Natural killer cell (primary cell): ENCODE measurements around the gene TREH. TPM values are rescaled to one million over a fixed set of nuclear protein-coding genes. Genes with fewer than 3 reads are reported as not detected.
A peak's percentile ranks its signal among the peaks of the same experiment; 100 is the strongest.

Source experiments
- ATAC-seq, 3 donors: fragments of 150-1000 bp in 2 of 3; fragments of 200-7000 bp in 1 of 3; cut with Tn5 transposase; 1 replicate in 1 of 3; 2 replicates in 2 of 3; pipeline ENCODE4 v1.10.0; 2021; ENCODE audit warnings: mild to moderate bottlenecking in 2 of 3, moderate library complexity in 2 of 3
- DNase-seq, 2 donors: peaks; one replicate each; pipeline versions ENCODE4 v3.0.0 to v3.0.0-alpha.2; 2013 to 2021; ENCODE audit warnings: mixed read lengths in 1 of 2
- H3K27ac ChIP-seq: one replicate; pipeline ENCODE4 v1.5.1; 2013; ENCODE audit warnings: mild to moderate bottlenecking, low read length
- H3K27me3 ChIP-seq: one replicate; pipeline ENCODE4 v1.6.1; 2013; ENCODE audit warnings: low read length; ENCODE audit not compliant: control insufficient read depth, insufficient read depth
- H3K36me3 ChIP-seq: one replicate; pipeline ENCODE4 v1.6.1; 2013; ENCODE audit warnings: low read length; ENCODE audit not compliant: control insufficient read depth, insufficient read depth
- H3K4me1 ChIP-seq: one replicate; pipeline ENCODE4 v1.6.1; 2013; ENCODE audit warnings: low read length; ENCODE audit not compliant: control insufficient read depth, insufficient read depth
- H3K4me3 ChIP-seq: one replicate; pipeline ENCODE4 v1.5.1; 2013; ENCODE audit warnings: low read length
- H3K9me3 ChIP-seq: one replicate; pipeline ENCODE4 v1.6.1; 2013; ENCODE audit warnings: low read length; ENCODE audit not compliant: control insufficient read depth, insufficient read depth
- H3K27ac Mint-ChIP-seq, 2 donors: one replicate each; pipeline ENCODE4 v1.8.0; 2022; ENCODE audit warnings: mild to moderate bottlenecking in 2 of 2, mixed read lengths in 2 of 2, moderate library complexity in 1 of 2
- H3K27me3 Mint-ChIP-seq, 2 donors: one replicate each; pipeline ENCODE4 v1.8.0; 2022; ENCODE audit warnings: low read depth in 2 of 2, mixed read lengths in 2 of 2
- H3K36me3 Mint-ChIP-seq: one replicate; pipeline ENCODE4 v1.8.0; 2022; ENCODE audit warnings: mixed read lengths
- H3K4me1 Mint-ChIP-seq, 2 donors: one replicate each; pipeline ENCODE4 v1.8.0; 2022; ENCODE audit warnings: mixed read lengths in 2 of 2
- H3K4me3 Mint-ChIP-seq: one replicate; pipeline ENCODE4 v1.8.0; 2022; ENCODE audit warnings: mild to moderate bottlenecking, moderate library complexity, mixed read lengths
- H3K9me3 Mint-ChIP-seq, 2 donors: one replicate each; pipeline ENCODE4 v1.8.0; 2022; ENCODE audit warnings: mixed read lengths in 2 of 2
- CTCF ChIP-seq: fragments of 200-600 bp; IDR thresholded peaks from one replicate; pipeline ENCODE4 v1.8.0; 2022; ENCODE audit warnings: antibody characterized with exemption
- WGBS: methylation state at CpG from one replicate; pipeline ENCODE4 v1.1.7; 2013; ENCODE audit warnings: missing lambda C conversion rate; ENCODE audit not compliant: insufficient coverage; 5-methylcytosine and 5-hydroxymethylcytosine counted together
- intact Hi-C: fragments of 100-400 bp; cut with micrococcal nuclease; formaldehyde crosslinking; loops from one replicate; pipeline ENCODE4 v1.14.2; 2022
- total RNA-seq, 4 donors: library from RNA; stranded (reverse); fragments of 120-200 nt in 1 of 4; gene quantifications; one replicate each; pipeline versions ENCODE4 v1.2.3 to v1.2.4, GENCODE V29; 2013 to 2022

The TREH gene
- total RNA-seq, 3 donors from 2014 or later (not counting 1 experiment from before 2014, with no cell fraction given), result not detected

DNA sequence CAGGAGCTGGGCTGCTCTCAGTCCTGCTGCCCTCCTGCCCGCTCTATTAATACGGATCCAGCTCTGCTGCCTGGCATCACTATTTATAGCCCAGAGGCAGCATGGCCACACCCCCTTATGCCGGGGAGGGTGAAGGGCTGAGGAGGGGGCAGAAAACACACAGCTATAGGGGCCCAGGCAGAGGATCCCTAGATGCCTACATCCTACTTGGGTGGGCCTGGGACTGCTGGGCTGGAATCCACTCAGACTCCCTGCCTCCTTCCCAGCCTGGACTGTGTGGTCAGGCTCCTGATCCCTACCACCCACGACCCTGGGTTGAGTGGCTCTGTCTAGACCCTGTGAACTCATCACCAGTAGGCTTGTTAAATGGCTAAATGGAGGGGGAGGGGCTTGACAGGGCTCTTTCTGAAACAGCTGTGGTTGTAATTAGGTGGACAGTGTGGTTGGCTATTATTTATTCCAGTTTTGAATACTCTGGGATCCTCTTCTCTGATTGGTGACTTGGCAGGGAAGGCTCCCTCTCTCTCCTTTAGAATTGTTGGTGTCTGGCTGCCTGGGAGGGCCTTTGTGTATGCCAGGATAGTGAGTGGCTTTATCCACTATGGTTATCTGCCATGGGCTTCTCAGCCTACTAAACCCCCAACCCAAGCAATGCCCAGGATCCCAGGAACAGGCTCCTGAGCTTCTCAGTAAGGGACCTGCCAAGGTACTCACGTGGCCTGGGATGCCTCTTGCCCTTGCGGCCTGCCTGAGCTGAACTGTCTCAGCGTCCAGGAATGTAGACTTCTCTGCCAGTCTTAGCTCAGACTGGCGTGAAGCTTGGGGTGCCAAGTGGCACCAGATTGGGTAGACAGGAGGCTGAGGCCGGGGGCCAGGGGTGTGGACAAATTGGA lies 56.8 kb downstream of the TREH start:
- TF ChIP-seq CTCF, result no peak
- Histone ChIP-seq H3K4me3 (no peak overlapping the region), H3K4me1 (peaks cover 15% of the 10 kb centered on the region), H3K27me3 (peaks cover 7% of the 10 kb centered on the region), H3K27ac (no peak overlapping the region), H3K9me3 (no peaks in the 10 kb centered on the region), H3K36me3 (no peaks in the 10 kb centered on the region)
- H3K4me1 Mint-ChIP-seq, result peaks cover 7 to 8% of the 10 kb centered on the region in 2 donors
- intact Hi-C loops, result no loop called here
- H3K9me3 Mint-ChIP-seq, result no peaks in the 10 kb centered on the region
- 79% methylated on average over 9 of the region's 9 CpGs for WGBS
- H3K27ac Mint-ChIP-seq, result no peak overlapping the region
- no peak for DNase-seq
- H3K36me3 Mint-ChIP-seq, result no peaks in the 10 kb centered on the region
- H3K27me3 Mint-ChIP-seq, result peaks cover 0 to 9% of the 10 kb centered on the region in 2 donors
- ATAC-seq, result no peak
- no peak overlapping the region for H3K4me3 Mint-ChIP-seq

DNA sequence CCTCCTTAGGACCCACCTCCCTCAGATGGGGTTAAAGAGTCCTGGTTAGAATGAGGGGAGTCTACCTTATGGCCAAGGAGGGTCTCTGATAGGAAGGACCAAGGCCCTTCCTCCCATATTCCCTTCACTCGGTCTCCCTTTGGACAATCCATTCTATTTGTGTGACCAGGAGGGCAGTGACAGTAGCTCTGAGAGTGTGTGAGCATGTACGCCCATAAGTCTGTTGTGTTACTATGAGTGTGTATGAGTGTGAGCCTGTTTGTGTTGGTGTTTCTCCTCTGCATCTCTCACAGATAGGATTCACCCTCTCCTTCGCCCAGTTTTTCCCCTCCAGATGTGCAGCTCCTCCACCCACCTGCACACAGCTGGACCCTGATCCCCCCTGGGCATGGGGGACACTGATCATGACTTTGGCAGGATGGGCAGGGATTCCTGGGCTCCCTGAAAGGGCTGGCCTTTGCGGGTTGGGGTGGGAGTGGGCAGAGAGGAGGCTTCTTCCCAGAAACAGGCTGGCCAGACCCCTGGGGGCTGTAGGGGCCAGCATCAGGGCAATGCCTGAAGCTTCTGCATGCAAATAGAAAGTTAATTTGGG lies 57.6 kb downstream of the TREH start:
- Mint-ChIP-seq H3K9me3 (no peaks in the 10 kb centered on the region), H3K27ac (no peak overlapping the region), H3K36me3 (no peaks in the 10 kb centered on the region), H3K27me3 (peaks cover 0 to 9% of the 10 kb centered on the region in 2 donors), H3K4me3 (peak overlapping the region; percentile 53), H3K4me1 (peaks cover 7 to 8% of the 10 kb centered on the region in 2 donors)
- Histone ChIP-seq H3K27ac (no peak overlapping the region), H3K4me1 (peaks cover 15% of the 10 kb centered on the region), H3K27me3 (peaks cover 7% of the 10 kb centered on the region), H3K4me3 (no peak overlapping the region), H3K9me3 (no peaks in the 10 kb centered on the region), H3K36me3 (no peaks in the 10 kb centered on the region)
- intact Hi-C loops, result no loop called here
- ATAC-seq (no peak), DNase-seq (no peak)
- no peak for TF ChIP-seq CTCF
- 89% methylated on average over 2 of the region's 4 CpGs for WGBS

DNA sequence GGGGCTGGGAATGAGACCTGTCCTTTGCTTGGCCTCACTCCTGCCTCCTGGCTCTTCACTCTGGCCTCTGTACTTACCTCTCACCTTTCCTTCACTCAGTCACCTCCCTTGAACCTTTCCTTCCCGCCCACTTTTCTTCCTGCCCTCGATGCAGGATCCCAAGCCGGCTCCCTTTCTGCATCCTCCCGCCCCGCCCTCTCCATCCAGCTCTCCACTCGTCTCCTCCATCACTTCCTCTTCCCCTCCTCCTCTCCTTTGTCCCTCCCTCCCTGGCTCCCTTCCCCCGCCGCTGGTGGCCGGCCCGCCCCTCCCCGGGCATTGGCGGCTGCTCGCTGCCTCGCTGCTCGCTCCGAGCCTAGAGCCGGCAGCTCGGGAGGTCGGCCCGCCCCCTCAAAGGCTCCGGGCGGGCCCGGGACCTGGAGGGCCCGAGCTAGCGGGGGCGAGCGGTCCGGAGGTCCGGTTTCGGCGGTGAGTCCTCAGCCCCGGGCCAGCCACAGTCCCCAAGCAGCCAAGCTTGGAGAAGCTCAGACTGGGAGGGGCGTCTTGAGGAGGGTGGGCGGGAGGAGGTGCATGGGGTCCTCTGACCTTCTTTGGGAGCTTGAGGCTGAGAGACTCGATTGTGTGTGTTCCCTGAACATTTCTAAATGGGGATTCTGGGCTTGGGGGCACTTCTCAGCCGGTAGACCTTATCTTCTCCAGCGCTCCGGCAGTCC lies 58.2 kb downstream of the TREH start:
- Histone ChIP-seq H3K27me3 (peaks cover 7% of the 10 kb centered on the region), H3K27ac (no peak overlapping the region), H3K4me3 (no peak overlapping the region), H3K9me3 (no peaks in the 10 kb centered on the region), H3K4me1 (peaks cover 15% of the 10 kb centered on the region), H3K36me3 (no peaks in the 10 kb centered on the region)
- Mint-ChIP-seq H3K27ac (peak overlapping the region in 1 of 2 donors; percentile 41), H3K36me3 (no peaks in the 10 kb centered on the region), H3K4me3 (peak overlapping the region; percentile 84), H3K4me1 (peaks cover 7 to 8% of the 10 kb centered on the region in 2 donors), H3K27me3 (peaks cover 0 to 9% of the 10 kb centered on the region in 2 donors), H3K9me3 (no peaks in the 10 kb centered on the region)
- intact Hi-C loops, result no loop called here
- no peak for TF ChIP-seq CTCF
- ATAC-seq, result peak; percentile 31 to 81 (median 72)
- 4% methylated on average over 35 of the region's 38 CpGs for WGBS
- peak in 1 of 2 donors; percentile 19 for DNase-seq
